ENCODE measurements around the gene NRIP1.

- TF ChIP-seq, protein P1, sequence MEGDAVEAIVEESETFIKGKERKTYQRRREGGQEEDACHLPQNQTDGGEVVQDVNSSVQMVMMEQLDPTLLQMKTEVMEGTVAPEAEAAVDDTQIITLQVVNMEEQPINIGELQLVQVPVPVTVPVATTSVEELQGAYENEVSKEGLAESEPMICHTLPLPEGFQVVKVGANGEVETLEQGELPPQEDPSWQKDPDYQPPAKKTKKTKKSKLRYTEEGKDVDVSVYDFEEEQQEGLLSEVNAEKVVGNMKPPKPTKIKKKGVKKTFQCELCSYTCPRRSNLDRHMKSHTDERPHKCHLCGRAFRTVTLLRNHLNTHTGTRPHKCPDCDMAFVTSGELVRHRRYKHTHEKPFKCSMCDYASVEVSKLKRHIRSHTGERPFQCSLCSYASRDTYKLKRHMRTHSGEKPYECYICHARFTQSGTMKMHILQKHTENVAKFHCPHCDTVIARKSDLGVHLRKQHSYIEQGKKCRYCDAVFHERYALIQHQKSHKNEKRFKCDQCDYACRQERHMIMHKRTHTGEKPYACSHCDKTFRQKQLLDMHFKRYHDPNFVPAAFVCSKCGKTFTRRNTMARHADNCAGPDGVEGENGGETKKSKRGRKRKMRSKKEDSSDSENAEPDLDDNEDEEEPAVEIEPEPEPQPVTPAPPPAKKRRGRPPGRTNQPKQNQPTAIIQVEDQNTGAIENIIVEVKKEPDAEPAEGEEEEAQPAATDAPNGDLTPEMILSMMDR (IDR thresholded peaks at IDR 0.05) = no peak
- no peak for TF ChIP-seq POLR2A (IDR thresholded peaks at IDR 0.05)
Measured at GRCh38 chr21:15060543-15061175, 4.1 kb downstream of the NRIP1 start.
